CD4-positive, alpha-beta T cell (primary cell): Measurements from ENCODE around the gene CTNNA3. TPM values are rescaled to one million over a fixed set of nuclear protein-coding genes. Genes with fewer than 3 reads are reported as not detected.

ENCODE experiments used
- ATAC-seq: fragments of 200-7000 bp; cut with Tn5 transposase; one replicate; pipeline ENCODE4 v1.10.0; 2022; ENCODE audit warnings: mild to moderate bottlenecking; ENCODE audit not compliant: poor library complexity
- CTCF ChIA-PET: fragments of 350-600 bp; sonication (Branson Sonifier 250); formaldehyde crosslinking; loops from one replicate; lab custom pipeline; 2021; ENCODE audit warnings: antibody characterized with exemption, inconsistent platforms; lab: Charles Lee
- POLR2A ChIA-PET: fragments of 350-600 bp; sonication (Branson Sonifier 250); formaldehyde crosslinking; loops from one replicate; lab custom pipeline; 2021; ENCODE audit warnings: antibody characterized with exemption, inconsistent platforms; lab: Charles Lee
- DNase-seq, 14 experiments: peaks; one replicate each; pipeline ENCODE4 v3.0.0-alpha.2; 2013 to 2020; ENCODE audit warnings: mixed read lengths in 2 of 14
- H3K27ac ChIP-seq, 2 donors: one replicate each; pipeline versions ENCODE4 v1.5.1 to v1.7.0; 2013; ENCODE audit warnings: low read length in 2 of 2, low read depth in 1 of 2, mild to moderate bottlenecking in 1 of 2
- H3K27me3 ChIP-seq, 2 experiments: 1 replicate in 1 of 2; 2 replicates in 1 of 2; pipeline versions ENCODE4 v1.6.1 to v1.7.0; 2013; ENCODE audit warnings: low read length in 2 of 2, control low read depth in 1 of 2, mild to moderate bottlenecking in 1 of 2, moderate library complexity in 1 of 2; ENCODE audit not compliant: insufficient read depth in 2 of 2, control insufficient read depth in 1 of 2
- H3K36me3 ChIP-seq: one replicate; pipeline ENCODE4 v1.6.1; 2013; ENCODE audit warnings: low read length, control low read depth; ENCODE audit not compliant: insufficient read depth
- H3K4me1 ChIP-seq: one replicate; pipeline ENCODE4 v1.6.1; 2013; ENCODE audit warnings: low read length, control low read depth; ENCODE audit not compliant: insufficient read depth
- H3K4me3 ChIP-seq: one replicate; pipeline ENCODE4 v1.5.1; 2013; ENCODE audit warnings: mild to moderate bottlenecking, low read length, moderate library complexity
- H3K9me3 ChIP-seq, 2 experiments: 1 replicate in 1 of 2; 2 replicates in 1 of 2; pipeline versions ENCODE4 v1.6.1 to v1.7.0; 2013; ENCODE audit warnings: low read length in 2 of 2, mild to moderate bottlenecking in 2 of 2, control low read depth in 1 of 2, moderate library complexity in 1 of 2; ENCODE audit not compliant: control insufficient read depth in 1 of 2, insufficient read depth in 1 of 2
- H3K27ac Mint-ChIP-seq: one replicate; pipeline ENCODE4 v1.8.0; 2020; ENCODE audit warnings: mixed read lengths
- H3K27me3 Mint-ChIP-seq: one replicate; pipeline ENCODE4 v1.8.0; 2021; ENCODE audit warnings: mixed read lengths
- H3K36me3 Mint-ChIP-seq: one replicate; pipeline ENCODE4 v1.8.0; 2021; ENCODE audit warnings: low read depth, mixed read lengths
- H3K4me1 Mint-ChIP-seq: one replicate; pipeline ENCODE4 v1.8.0; 2021; ENCODE audit warnings: low read depth, mixed read lengths
- H3K4me3 Mint-ChIP-seq: one replicate; pipeline ENCODE4 v1.8.0; 2020; ENCODE audit warnings: mild to moderate bottlenecking, mixed read lengths
- H3K9me3 Mint-ChIP-seq: one replicate; pipeline ENCODE4 v1.8.0; 2020; ENCODE audit warnings: mixed read lengths
- intact Hi-C, 2 experiments: fragments of 100-400 bp; cut with DNase I in 1 of 2; cut with micrococcal nuclease in 1 of 2; formaldehyde crosslinking; loops; one replicate each; pipeline versions ENCODE4 v1.15.1 to v1.9.0; 2023 to 2025; cut with DNase I, micrococcal nuclease
- total RNA-seq, 174 experiments: library from RNA in 2 of 174; stranded (reverse) in 2 of 174; gene quantifications; one replicate each; pipeline ENCODE4 v1.2.3 and lab custom pipeline; 2021 to 2026
- TF ChIP-seq, protein P1 (sequence below): fragments of 200-600 bp; IDR thresholded peaks from one replicate; pipeline ENCODE4 v1.8.0; 2022; ENCODE audit warnings: antibody characterized with exemption, mild to moderate bottlenecking

The CTNNA3 gene
- total RNA-seq, 2 experiments from 2014 or later = 0.80 TPM; not detected in 1

GRCh38 chr10:66629996-66630395 is 1066.0 kb downstream of the CTNNA3 start:
- TF ChIP-seq, protein P1, sequence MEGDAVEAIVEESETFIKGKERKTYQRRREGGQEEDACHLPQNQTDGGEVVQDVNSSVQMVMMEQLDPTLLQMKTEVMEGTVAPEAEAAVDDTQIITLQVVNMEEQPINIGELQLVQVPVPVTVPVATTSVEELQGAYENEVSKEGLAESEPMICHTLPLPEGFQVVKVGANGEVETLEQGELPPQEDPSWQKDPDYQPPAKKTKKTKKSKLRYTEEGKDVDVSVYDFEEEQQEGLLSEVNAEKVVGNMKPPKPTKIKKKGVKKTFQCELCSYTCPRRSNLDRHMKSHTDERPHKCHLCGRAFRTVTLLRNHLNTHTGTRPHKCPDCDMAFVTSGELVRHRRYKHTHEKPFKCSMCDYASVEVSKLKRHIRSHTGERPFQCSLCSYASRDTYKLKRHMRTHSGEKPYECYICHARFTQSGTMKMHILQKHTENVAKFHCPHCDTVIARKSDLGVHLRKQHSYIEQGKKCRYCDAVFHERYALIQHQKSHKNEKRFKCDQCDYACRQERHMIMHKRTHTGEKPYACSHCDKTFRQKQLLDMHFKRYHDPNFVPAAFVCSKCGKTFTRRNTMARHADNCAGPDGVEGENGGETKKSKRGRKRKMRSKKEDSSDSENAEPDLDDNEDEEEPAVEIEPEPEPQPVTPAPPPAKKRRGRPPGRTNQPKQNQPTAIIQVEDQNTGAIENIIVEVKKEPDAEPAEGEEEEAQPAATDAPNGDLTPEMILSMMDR = no peak
- Histone ChIP-seq H3K27me3 (no peaks in the 10 kb centered on the region), H3K4me3 (no peak overlapping the region), H3K27ac (no peak overlapping the region), H3K4me1 (no peaks in the 10 kb centered on the region), H3K36me3 (no peaks in the 10 kb centered on the region), H3K9me3 (no peaks in the 10 kb centered on the region)
- ChIA-PET POLR2A (no interaction called here), CTCF (no interaction called here)
- DNase-seq (no peak), ATAC-seq (no peak)
- Mint-ChIP-seq H3K27me3 (no peaks in the 10 kb centered on the region), H3K4me1 (no peaks in the 10 kb centered on the region), H3K9me3 (peaks cover 4% of the 10 kb centered on the region), H3K27ac (no peak overlapping the region), H3K4me3 (no peak overlapping the region), H3K36me3 (no peaks in the 10 kb centered on the region)
- intact Hi-C loops = no loop called here

GRCh38 chr10:66627156-66627555 is 1068.8 kb downstream of the CTNNA3 start:
- ChIA-PET CTCF (no interaction called here), POLR2A (no interaction called here)
- DNase-seq (no peak), ATAC-seq (no peak)
- TF ChIP-seq, protein P1 = no peak
- Histone ChIP-seq H3K27ac (no peak overlapping the region), H3K4me1 (no peaks in the 10 kb centered on the region), H3K36me3 (no peaks in the 10 kb centered on the region), H3K4me3 (no peak overlapping the region), H3K27me3 (no peaks in the 10 kb centered on the region), H3K9me3 (no peaks in the 10 kb centered on the region)
- no peak overlapping the region for H3K27ac Mint-ChIP-seq
- no peaks in the 10 kb centered on the region for H3K36me3 Mint-ChIP-seq
- no peak overlapping the region for H3K4me3 Mint-ChIP-seq
- intact Hi-C loops = no loop called here
- H3K9me3 Mint-ChIP-seq = peaks cover 4% of the 10 kb centered on the region
- no peaks in the 10 kb centered on the region for H3K27me3 Mint-ChIP-seq
- H3K4me1 Mint-ChIP-seq = no peaks in the 10 kb centered on the region

DNA sequence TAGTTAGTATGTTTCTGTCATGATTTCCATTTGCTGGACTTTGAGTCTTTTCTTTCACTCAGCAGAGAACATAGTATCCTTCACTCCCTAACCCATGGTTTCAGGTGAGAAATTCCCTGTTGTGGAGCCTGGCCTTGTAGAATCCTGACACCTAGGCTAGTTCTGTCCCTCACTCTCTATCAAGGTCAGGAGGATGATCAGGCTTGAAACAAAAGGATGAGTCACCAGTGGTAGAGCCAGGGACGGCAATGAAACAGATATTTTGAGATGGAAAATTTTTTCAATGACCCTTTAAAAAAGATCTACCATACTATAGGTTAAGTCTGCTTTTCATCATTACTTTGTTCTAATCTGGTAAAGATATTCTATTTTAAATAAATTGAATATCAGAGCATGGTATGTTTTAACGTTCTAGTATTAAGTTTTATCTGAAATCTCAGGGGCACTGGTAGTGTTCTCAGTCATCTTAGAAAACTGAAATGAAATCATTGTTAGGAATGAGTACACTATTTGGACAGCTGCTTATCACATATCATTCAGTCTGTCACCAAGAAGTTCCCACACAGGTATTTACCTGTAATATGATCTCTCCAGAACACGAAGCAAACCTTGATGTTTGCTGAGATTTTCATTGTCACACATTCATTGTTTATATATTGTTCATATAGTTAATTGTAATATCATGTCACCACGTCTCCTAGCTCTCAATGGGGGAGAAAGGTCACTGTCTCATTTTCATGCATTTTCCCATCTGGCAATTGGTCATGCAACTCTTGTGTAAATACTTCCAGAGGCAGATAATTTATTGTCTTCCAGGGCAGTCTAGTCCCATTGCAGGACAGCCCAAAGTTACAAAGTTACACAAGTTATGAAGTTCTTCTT is 1070.0 kb downstream of the CTNNA3 start:
- TF ChIP-seq, protein P1 = no peak
- Mint-ChIP-seq H3K27ac (no peak overlapping the region), H3K4me3 (no peak overlapping the region), H3K4me1 (no peaks in the 10 kb centered on the region), H3K27me3 (no peaks in the 10 kb centered on the region), H3K36me3 (no peaks in the 10 kb centered on the region), H3K9me3 (peaks cover 4% of the 10 kb centered on the region)
- H3K27ac ChIP-seq = no peak overlapping the region
- ChIA-PET POLR2A (no interaction called here), CTCF (no interaction called here)
- H3K4me1 ChIP-seq = no peaks in the 10 kb centered on the region
- ATAC-seq (no peak), DNase-seq (no peak)
- no peaks in the 10 kb centered on the region for H3K36me3 ChIP-seq
- intact Hi-C loops = no loop called here
- no peaks in the 10 kb centered on the region for H3K9me3 ChIP-seq
- H3K27me3 ChIP-seq = no peaks in the 10 kb centered on the region
- H3K4me3 ChIP-seq = no peak overlapping the region
